ENCODE data around the gene DIP2C. TPM values are rescaled to one million over a fixed set of nuclear protein-coding genes. Genes with fewer than 3 reads are reported as not detected.
"Not testable (repeated sequence)": the region's sequence is repeated elsewhere in the genome, so short reads cannot be mapped to it uniquely, and the experiment has no call there.

Gene DIP2C
- total and polyA plus RNA-seq, 4 donors = 6.4 to 40.2 (median 23.8) TPM

- intact Hi-C loops (cut with DNase I) = loop anchor here (10.0 kb wide), 2 partner anchors 268 to 298 kb away; no protein-coding TSS in a partner anchor
- DNase-seq (no peak), ATAC-seq (ENCODE audit: low FRiP score) (no peak)
- 73 to 76% methylated on average over 8 to 10 of the region's 10 CpGs for WGBS, 2 donors
- H3K4me1 ChIP-seq (ENCODE audit: control insufficient read depth in 1 of 2, insufficient read depth in 2 of 2, low read length in 2 of 2) = no peaks in the 10 kb centered on the region
- no peaks in the 10 kb centered on the region for H3K36me3 ChIP-seq (ENCODE audit: control insufficient read depth in 1 of 2, insufficient read depth in 2 of 2, low read length in 1 of 2)
- no peak overlapping the region for H3K4me3 ChIP-seq (ENCODE audit: low read length in 2 of 2)
- no peaks in the 10 kb centered on the region for H3K9me3 ChIP-seq (ENCODE audit: control insufficient read depth, low read length)
- no peak overlapping the region for H3K27ac ChIP-seq (ENCODE audit: low read depth in 1 of 2, low read length in 2 of 2)
- no peaks in the 10 kb centered on the region for H3K27me3 ChIP-seq (ENCODE audit: control insufficient read depth in 1 of 2, insufficient read depth in 2 of 2, low read length in 1 of 2)
Measured at GRCh38 chr10:516764-517163, 172.7 kb downstream of the DIP2C start.

DNA sequence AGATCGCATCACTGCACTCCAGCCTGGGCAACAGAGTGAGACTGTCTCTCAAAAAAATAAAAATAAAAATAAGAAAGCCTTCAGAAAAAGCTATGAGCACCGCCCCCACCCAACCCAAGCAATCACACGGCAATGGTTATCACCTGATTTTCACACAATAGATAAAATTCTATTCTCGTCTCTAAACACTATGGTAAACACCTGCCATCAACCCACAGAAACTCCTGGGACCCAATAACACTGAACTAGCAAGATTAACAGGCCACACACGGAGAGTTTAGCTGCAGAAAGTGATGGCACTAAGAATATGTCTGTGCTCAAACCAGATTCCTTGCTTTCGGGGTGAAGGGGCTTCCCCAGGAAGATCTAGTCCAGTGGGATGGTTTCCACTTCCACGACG lies 173.8 kb downstream of the DIP2C start:
- H3K9me3 ChIP-seq (ENCODE audit: control insufficient read depth, low read length) = no peaks in the 10 kb centered on the region
- no peaks in the 10 kb centered on the region for H3K27me3 ChIP-seq (ENCODE audit: control insufficient read depth in 1 of 2, insufficient read depth in 2 of 2, low read length in 1 of 2)
- DNase-seq = no peak
- 90 to 91% methylated on average over 8 of the region's 8 CpGs for WGBS, 2 donors
- no peak overlapping the region for H3K4me3 ChIP-seq (ENCODE audit: low read length in 2 of 2)
- intact Hi-C loops (cut with DNase I) = loop anchor here (10.0 kb wide), 2 partner anchors 269 to 299 kb away; no protein-coding TSS in a partner anchor
- no peak overlapping the region for H3K27ac ChIP-seq (ENCODE audit: low read depth in 1 of 2, low read length in 2 of 2)
- no peak for ATAC-seq (ENCODE audit: low FRiP score)
- no peaks in the 10 kb centered on the region for H3K36me3 ChIP-seq (ENCODE audit: control insufficient read depth in 1 of 2, insufficient read depth in 2 of 2, low read length in 1 of 2)
- no peaks in the 10 kb centered on the region for H3K4me1 ChIP-seq (ENCODE audit: control insufficient read depth in 1 of 2, insufficient read depth in 2 of 2, low read length in 2 of 2)

DNA sequence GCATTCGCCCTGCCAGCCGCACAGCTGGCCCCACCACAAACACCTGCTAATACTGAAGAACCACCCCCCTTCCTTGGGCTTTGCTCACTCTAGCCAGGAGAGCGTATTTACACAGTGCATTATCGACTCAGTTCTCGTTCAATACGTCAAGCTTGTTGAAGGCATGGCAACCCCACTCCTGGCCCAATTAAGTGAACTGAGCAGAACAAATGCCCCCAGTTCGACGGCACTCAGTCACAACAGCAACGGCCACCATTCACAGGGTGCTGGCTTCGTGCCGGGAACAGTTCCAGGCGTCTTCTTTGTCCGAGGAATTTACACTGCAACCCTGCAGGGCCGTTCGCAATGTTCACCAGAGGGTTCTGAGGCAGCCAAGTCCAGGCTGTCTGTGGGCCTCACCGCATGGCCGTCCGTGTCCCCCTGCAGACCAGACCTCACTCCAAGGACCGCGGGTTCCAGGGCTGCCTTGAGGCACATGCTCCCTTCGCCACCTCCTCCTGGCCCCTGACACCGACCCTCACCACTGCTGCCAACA lies 175.3 kb downstream of the DIP2C start:
- Histone ChIP-seq H3K9me3 (ENCODE audit: control insufficient read depth, low read length) (no peaks in the 10 kb centered on the region), H3K27ac (ENCODE audit: low read depth in 1 of 2, low read length in 2 of 2) (no peak overlapping the region), H3K4me1 (ENCODE audit: control insufficient read depth in 1 of 2, insufficient read depth in 2 of 2, low read length in 2 of 2) (no peaks in the 10 kb centered on the region), H3K36me3 (ENCODE audit: control insufficient read depth in 1 of 2, insufficient read depth in 2 of 2, low read length in 1 of 2) (no peaks in the 10 kb centered on the region), H3K27me3 (ENCODE audit: control insufficient read depth in 1 of 2, insufficient read depth in 2 of 2, low read length in 1 of 2) (no peaks in the 10 kb centered on the region), H3K4me3 (ENCODE audit: low read length in 2 of 2) (no peak overlapping the region)
- peak in 1 of 2 donors; percentile 79 for DNase-seq
- ATAC-seq (ENCODE audit: low FRiP score) = no peak
- 49 to 51% methylated on average over 22 of the region's 22 CpGs for WGBS, 2 donors
- intact Hi-C loops (cut with DNase I) = loop anchor here (5.0 to 10.0 kb wide), 4 partner anchors 168 to 301 kb away; no protein-coding TSS in a partner anchor

GRCh38 chr10:513393-513792 lies 176.1 kb downstream of the DIP2C start:
- H3K27me3 ChIP-seq (ENCODE audit: control insufficient read depth in 1 of 2, insufficient read depth in 2 of 2, low read length in 1 of 2) = no peaks in the 10 kb centered on the region
- H3K9me3 ChIP-seq (ENCODE audit: control insufficient read depth, low read length) = no peaks in the 10 kb centered on the region
- ATAC-seq (ENCODE audit: low FRiP score) (no peak), DNase-seq (peak in 1 of 2 donors; percentile 73)
- WGBS, 2 donors = 94 to 96% methylated on average over 18 of the region's 18 CpGs
- H3K36me3 ChIP-seq (ENCODE audit: control insufficient read depth in 1 of 2, insufficient read depth in 2 of 2, low read length in 1 of 2) = no peaks in the 10 kb centered on the region
- intact Hi-C loops (cut with DNase I) = loop anchor here (5.0 to 10.0 kb wide), 4 partner anchors 169 to 301 kb away; no protein-coding TSS in a partner anchor
- no peak overlapping the region for H3K27ac ChIP-seq (ENCODE audit: low read depth in 1 of 2, low read length in 2 of 2)
- no peak overlapping the region for H3K4me3 ChIP-seq (ENCODE audit: low read length in 2 of 2)
- H3K4me1 ChIP-seq (ENCODE audit: control insufficient read depth in 1 of 2, insufficient read depth in 2 of 2, low read length in 2 of 2) = no peaks in the 10 kb centered on the region

DNA sequence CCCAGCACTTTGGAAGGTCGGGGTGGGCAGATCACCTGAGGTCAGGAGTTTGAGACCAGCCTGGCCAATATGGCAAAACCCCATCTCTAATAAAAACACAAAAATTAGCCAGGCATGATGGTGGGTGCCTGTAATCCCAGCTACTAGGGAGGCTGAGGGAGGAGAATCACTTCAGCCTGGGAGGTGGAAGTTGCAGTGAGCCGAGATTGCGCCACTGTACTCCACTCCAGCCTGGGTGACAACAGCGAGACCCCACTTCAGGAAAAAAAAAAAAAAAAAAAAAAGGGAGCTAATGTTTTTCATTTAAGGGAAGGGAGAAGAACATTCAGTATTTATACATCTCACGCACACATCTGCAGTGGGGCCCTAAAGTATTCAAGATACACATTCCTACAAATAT lies 176.8 kb downstream of the DIP2C start:
- DNase-seq; H3K9me3 ChIP-seq (ENCODE audit: control insufficient read depth, low read length); ATAC-seq (ENCODE audit: low FRiP score); H3K27ac ChIP-seq (ENCODE audit: low read depth in 1 of 2, low read length in 2 of 2); H3K36me3 ChIP-seq (ENCODE audit: control insufficient read depth in 1 of 2, insufficient read depth in 2 of 2, low read length in 1 of 2); H3K4me1 ChIP-seq (ENCODE audit: control insufficient read depth in 1 of 2, insufficient read depth in 2 of 2, low read length in 2 of 2); H3K27me3 ChIP-seq (ENCODE audit: control insufficient read depth in 1 of 2, insufficient read depth in 2 of 2, low read length in 1 of 2); H3K4me3 ChIP-seq (ENCODE audit: low read length in 2 of 2): not testable (repeated sequence)
- WGBS, 2 donors = 94 to 96% methylated on average over 5 of the region's 5 CpGs
- intact Hi-C loops (cut with DNase I) = loop anchor here (5.0 to 10.0 kb wide), 4 partner anchors 170 to 302 kb away; no protein-coding TSS in a partner anchor

DNA sequence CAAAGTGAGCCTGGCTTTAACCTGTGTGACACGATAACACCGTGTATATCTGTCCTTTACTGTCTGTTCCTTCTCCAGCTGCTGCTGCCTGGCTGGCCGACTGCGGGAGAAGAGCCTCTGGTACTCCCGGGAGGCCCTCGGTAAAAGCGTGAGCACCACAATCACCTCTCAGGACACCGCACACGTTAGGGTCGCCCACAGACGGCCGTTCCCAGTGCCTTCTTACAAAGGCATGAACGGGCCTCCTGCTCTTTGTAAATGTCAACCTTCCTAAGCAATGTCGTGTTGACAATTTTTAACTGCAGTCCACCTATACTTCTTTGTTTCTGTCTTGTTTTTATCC lies 177.6 kb downstream of the DIP2C start:
- DNase-seq (peak in 1 of 2 donors; percentile 70), ATAC-seq (ENCODE audit: low FRiP score) (no peak)
- H3K36me3 ChIP-seq (ENCODE audit: control insufficient read depth in 1 of 2, insufficient read depth in 2 of 2, low read length in 1 of 2) = no peaks in the 10 kb centered on the region
- WGBS, 2 donors = 89 to 90% methylated on average over 14 of the region's 14 CpGs
- H3K9me3 ChIP-seq (ENCODE audit: control insufficient read depth, low read length) = no peaks in the 10 kb centered on the region
- no peak overlapping the region for H3K27ac ChIP-seq (ENCODE audit: low read depth in 1 of 2, low read length in 2 of 2)
- H3K4me3 ChIP-seq (ENCODE audit: low read length in 2 of 2) = no peak overlapping the region
- no peaks in the 10 kb centered on the region for H3K4me1 ChIP-seq (ENCODE audit: control insufficient read depth in 1 of 2, insufficient read depth in 2 of 2, low read length in 2 of 2)
- intact Hi-C loops (cut with DNase I) = loop anchor here (2.0 to 10.0 kb wide), 5 partner anchors 170 to 303 kb away; no protein-coding TSS in a partner anchor
- no peaks in the 10 kb centered on the region for H3K27me3 ChIP-seq (ENCODE audit: control insufficient read depth in 1 of 2, insufficient read depth in 2 of 2, low read length in 1 of 2)

- Histone ChIP-seq H3K4me3 (ENCODE audit: low read length in 2 of 2) (no peak overlapping the region), H3K9me3 (ENCODE audit: control insufficient read depth, low read length) (no peaks in the 10 kb centered on the region), H3K36me3 (ENCODE audit: control insufficient read depth in 1 of 2, insufficient read depth in 2 of 2, low read length in 1 of 2) (no peaks in the 10 kb centered on the region), H3K27ac (ENCODE audit: low read depth in 1 of 2, low read length in 2 of 2) (no peak overlapping the region), H3K4me1 (ENCODE audit: control insufficient read depth in 1 of 2, insufficient read depth in 2 of 2, low read length in 2 of 2) (no peaks in the 10 kb centered on the region), H3K27me3 (ENCODE audit: control insufficient read depth in 1 of 2, insufficient read depth in 2 of 2, low read length in 1 of 2) (no peaks in the 10 kb centered on the region)
- WGBS, 2 donors = 27 to 28% methylated on average over 21 of the region's 21 CpGs
- peak; percentile 93 for ATAC-seq (ENCODE audit: low FRiP score)
- peak; percentile 95 to 99 for DNase-seq
- intact Hi-C loops (cut with DNase I) = loop anchor here (2.0 to 10.0 kb wide), 5 partner anchors 171 to 304 kb away; no protein-coding TSS in a partner anchor
Measured at GRCh38 chr10:511101-511848, 178.2 kb downstream of the DIP2C start.

- H3K4me1 ChIP-seq (ENCODE audit: control insufficient read depth in 1 of 2, insufficient read depth in 2 of 2, low read length in 2 of 2) = no peaks in the 10 kb centered on the region
- peak; percentile 35 for ATAC-seq (ENCODE audit: low FRiP score)
- H3K4me3 ChIP-seq (ENCODE audit: low read length in 2 of 2) = no peak overlapping the region
- H3K36me3 ChIP-seq (ENCODE audit: control insufficient read depth in 1 of 2, insufficient read depth in 2 of 2, low read length in 1 of 2) = no peaks in the 10 kb centered on the region
- intact Hi-C loops (cut with DNase I) = loop anchor here (2.0 to 10.0 kb wide), 5 partner anchors 172 to 304 kb away; no protein-coding TSS in a partner anchor
- H3K9me3 ChIP-seq (ENCODE audit: control insufficient read depth, low read length) = no peaks in the 10 kb centered on the region
- DNase-seq = peak in 1 of 2 donors; percentile 75
- H3K27ac ChIP-seq (ENCODE audit: low read depth in 1 of 2, low read length in 2 of 2) = peak overlapping the region in 1 of 2 donors; percentile 11
- H3K27me3 ChIP-seq (ENCODE audit: control insufficient read depth in 1 of 2, insufficient read depth in 2 of 2, low read length in 1 of 2) = no peaks in the 10 kb centered on the region
- WGBS, 2 donors = 5 to 11% methylated on average over 17 of the region's 17 CpGs
Measured at GRCh38 chr10:510415-510881, 179.0 kb downstream of the DIP2C start.
